GM12801 (cell line): ENCODE results near the gene MREG.

Experiments
- CTCF ChIP-seq: IDR thresholded peaks from one replicate; pipeline ENCODE4 v1.5.1; 2011; ENCODE audit warnings: control low read depth; ENCODE audit not compliant: insufficient read length; ENCODE audit errors: extremely low read depth

The MREG gene

GRCh38 chr2:215930505-215931253 lies 82.7 kb downstream of the MREG start:
- no peak for TF ChIP-seq CTCF

GRCh38 chr2:215929602-215930335 lies 83.6 kb downstream of the MREG start:
- TF ChIP-seq CTCF: no peak

- no peak for TF ChIP-seq CTCF
Measured at GRCh38 chr2:215928086-215928485, 85.3 kb downstream of the MREG start.

GRCh38 chr2:215921895-215922294 lies 91.5 kb downstream of the MREG start:
- no peak for TF ChIP-seq CTCF

- TF ChIP-seq CTCF: no peak
Measured at GRCh38 chr2:215920244-215921100, 92.9 kb downstream of the MREG start.

- TF ChIP-seq CTCF: no peak
Measured at GRCh38 chr2:215919624-215920243, 93.6 kb downstream of the MREG start.
